DMS53 treated with DMSO at 0.1 percent for 48 hours (cell line): ENCODE data around the gene TPP2.

Experiments used
- DNase-seq: peaks from one replicate; lab custom pipeline; 2025; ENCODE audit not compliant: unreplicated experiment; lab: John Stamatoyannopoulos, UW

TPP2 gene

DNA sequence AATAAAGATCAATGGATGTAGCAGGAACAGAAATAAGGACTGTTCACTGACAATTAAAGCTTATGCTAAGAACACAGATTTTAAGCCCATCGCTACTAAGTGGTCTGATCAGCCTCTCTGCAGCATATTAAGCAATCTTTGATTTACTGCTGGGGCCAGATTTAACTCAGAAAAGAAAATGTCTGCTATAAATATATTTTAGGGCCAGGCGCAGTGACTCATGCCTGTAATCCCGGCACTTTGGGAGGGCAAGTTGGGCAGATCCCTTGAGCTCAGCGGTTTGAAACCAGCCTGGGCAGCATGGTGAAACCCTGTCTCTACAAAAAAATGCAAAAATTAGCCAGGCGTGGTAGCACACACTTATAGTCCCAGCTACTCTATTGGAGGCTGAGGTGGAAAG lies 55.1 kb downstream of the TPP2 start:
- no peak for DNase-seq

DNA sequence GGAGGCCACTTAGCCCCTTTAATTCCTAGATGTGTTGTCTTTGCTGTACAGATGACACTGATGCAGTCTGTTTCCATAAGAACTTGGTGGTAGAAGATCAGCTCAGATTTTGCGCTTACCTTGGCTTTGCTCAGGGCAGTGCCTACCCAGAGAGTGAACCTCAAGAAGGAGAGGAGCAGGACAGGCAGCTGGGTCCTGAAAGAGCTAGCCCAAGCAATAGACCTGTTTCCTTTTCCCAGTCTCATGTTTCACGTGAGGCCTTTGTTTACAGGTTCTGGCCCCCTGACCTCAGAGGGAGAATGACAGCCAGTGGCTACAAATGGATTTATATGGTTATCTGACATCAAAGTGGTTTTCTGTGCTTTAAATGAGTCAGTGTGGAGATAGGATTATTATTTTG lies 58.0 kb downstream of the TPP2 start:
- no peak for DNase-seq

DNA sequence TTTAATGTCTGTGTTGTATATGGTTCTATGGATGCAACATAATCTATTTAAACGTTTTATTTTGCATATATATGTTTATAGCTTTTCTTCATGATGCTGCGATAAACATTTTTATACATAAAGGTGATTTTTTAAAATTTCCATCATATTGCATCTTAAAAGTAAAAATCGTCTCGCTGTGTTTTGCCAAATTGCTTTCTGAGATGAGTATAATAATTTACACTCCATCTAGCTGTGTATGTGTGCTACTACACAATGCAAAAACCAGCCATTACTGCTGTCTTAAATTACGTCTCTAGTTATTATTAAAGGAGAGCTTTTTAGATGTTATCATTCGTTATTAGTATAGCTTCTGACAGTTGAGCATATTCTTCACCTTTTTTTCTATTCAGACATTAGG lies 60.8 kb downstream of the TPP2 start:
- DNase-seq, result no peak

DNA sequence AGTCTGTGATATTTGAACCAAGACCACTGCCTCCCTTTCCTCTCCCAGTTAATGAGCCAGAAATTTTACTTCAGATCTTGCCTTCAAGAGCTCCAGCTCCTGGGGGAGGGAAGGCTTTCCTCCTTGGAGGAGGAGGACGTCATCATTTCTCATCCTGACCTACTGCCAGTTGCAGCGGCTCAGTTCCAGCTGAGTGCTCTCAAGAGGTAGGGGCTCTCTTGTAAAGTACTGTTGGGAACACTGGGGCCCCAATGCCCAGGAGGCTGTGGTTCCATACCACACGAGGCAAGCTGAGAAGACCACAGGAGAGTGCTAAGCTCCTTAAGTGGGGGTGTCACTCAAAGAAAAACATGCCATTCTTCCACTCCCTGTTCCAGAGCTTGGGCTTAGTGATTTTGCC lies 61.9 kb downstream of the TPP2 start:
- DNase-seq, result no peak

DNA sequence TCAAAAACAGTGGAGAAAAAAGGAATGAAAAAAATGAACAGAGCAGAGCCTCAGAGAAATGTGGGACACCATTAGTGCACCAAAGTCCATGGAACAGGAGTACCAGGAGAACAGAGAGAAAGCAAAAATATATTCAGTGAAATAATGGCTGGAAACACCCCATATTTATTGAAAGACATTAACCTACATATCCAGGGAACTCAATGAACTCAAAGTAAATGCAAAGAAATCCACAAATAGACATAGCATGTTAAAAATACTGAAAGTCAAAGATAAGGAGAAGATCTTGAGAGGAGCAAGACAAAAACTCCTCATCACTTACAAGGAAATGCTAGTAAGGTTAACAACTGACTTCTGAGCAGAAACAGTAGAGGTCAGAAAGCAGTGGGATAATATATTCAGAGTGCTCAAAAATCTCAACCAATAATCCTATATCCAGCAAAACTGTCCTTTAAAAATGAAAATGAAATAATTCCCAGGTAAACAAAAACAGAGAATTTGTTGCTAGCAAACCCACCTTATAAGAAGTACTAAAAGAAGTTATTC lies 62.5 kb downstream of the TPP2 start:
- DNase-seq, result no peak

DNA sequence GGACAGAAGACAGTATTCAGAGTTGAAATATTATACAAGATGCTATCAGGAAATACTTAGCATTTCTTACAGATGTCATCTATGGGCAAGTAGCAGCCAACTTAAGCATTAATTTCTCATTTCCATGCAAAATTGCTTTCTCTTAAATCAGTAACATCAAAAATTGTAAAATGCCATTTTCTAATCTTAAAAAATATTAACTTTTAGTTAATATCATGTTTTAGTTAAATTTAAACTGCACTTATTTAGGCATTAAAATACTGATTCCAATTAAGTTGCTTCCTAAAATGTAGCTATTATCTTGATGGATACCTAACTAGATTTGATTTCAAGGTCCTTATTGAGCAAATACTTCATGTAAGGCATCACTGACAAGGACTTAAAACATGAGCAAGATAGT lies 70.2 kb downstream of the TPP2 start:
- no peak for DNase-seq

DNA sequence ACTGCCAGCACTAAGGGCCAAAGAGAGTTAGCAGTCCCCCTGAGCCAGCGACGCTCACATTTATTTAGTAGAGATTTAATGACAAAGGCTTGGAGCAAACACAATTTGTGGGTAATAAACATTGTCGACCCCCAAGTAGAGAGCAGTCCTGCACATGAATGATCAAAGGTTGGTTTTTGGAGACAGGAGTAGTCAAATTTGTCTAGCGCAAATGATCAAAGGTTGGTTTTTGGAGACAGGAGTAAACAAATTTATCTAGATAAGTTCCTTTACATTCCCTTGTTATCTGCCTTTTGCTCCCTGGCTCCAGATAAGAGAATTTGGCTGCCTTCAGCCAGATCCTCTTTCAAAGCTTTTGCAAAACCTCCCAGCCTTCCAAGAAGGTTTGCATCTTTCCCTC lies 71.1 kb downstream of the TPP2 start:
- DNase-seq, result no peak

DNA sequence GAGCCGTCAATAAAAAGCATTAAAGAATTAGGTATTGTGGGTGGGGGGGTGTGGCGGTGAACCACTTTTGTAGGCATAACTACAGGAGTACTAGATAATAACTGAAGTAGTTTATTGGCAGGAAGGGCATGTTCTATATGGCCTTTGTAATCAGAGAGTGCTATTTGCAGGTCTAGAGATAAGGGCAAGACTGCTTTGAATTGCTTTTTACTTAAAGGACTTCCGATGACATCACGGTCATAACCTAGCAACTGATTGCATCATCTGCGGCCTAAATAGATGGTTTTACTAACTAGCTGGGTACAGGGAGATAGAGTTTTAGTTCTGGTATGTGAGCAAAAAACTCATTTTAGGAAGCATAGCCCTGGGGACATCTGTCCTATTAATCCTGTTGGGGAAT lies 73.3 kb downstream of the TPP2 start:
- no peak for DNase-seq

DNA sequence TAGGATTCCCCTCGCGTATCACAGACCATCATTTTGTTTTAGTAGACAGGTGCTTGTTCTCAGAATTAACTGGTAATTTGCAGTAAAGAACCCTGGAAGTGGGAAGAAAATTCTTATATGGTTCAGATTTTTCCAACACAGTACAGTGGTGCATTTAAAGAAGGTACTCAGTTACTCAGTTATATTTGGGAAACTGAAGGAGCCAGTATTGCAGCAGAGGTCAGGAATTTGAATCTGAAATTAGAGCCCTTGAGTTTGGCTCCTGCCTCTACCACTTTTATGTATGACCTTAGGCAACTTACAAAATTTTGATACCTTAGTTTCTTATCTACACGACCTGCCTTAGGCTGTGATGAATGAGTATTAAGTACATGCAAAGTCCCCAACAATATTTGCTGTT lies 78.3 kb downstream of the TPP2 start:
- no peak for DNase-seq

DNA sequence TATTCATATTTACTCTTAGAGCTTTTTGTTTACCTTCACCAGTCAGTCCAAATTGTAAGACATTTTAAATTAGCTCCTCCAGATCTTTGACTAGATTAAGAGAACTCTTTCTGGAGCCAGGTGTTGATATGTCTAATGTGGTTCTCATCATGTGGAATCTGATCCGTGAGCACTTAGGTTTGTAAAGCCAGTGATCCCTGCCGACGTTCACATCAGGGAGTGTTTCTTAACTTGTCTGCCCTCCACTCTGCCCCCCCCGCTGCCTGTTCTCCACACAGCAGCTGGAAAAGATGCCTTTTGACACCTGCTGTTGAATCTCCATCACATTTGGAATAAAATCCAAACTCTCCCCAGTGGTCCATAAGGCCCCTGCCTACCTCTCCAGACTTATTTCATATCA lies 80.3 kb downstream of the TPP2 start:
- DNase-seq, result no peak

DNA sequence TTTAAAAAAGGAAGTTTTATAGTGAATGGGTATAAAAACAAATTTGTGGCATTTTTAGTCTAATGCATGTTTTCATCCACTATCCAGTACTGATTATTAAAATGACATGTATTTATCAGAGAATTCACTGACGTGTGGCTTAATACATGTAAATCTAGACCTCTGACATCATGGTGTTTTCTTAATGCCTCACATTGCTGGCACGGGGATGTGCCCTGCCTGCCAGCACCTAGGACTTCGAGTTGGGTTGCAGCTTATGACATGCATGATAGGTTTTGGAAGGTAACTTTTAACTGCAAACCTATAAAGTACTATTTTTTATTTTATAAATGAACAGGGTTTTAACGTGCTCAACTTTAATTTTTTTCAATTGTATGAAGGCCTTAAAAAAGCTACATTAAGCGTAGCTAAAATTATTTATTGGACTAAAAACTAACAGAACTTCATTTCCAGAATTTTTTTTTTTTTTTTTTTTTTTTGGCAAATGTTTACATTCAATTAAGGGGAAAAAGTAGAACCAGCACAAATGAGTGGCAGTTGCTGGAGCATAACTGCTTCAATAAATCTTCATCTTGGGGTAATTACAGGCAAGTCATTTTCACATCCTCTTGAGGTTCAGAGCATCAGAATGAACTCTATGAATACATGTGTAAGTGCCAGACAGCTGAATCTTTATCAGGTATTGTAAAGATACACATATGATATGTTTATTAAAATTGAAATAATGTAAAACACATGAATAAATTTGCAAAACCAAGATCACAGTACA lies 81.7 kb downstream of the TPP2 start:
- DNase-seq, result no peak

DNA sequence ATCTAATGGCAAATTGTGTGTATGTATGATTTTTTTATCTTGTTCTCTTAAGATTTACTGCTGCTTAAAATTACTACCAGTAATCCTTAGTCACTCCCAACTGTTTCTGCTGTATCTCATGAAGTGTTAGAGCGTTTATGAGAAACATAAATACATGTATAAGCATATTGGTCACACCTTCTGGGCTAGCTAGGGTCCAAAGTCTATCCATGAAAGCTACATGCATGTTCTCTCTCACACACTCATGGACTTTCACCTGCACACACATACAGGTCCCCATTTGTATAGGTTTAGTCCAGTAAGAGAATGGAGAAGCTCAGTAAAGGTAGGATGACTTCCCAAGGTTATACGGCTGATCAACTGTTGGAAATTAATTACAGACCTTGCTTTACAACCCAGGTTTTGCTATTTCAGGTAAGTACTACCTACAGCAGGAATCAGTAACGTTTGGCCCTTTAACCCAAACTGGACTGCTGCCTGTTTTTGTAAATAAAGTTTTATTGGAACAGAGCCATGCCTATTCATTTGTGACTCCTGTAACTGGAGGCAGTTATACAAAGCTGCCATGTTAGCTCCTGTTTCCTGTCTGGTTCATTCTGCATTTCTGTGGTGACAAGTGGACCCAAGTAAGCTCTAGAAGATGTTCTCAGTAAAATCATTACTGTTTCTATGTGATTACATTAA lies 82.8 kb downstream of the TPP2 start:
- no peak for DNase-seq

DNA sequence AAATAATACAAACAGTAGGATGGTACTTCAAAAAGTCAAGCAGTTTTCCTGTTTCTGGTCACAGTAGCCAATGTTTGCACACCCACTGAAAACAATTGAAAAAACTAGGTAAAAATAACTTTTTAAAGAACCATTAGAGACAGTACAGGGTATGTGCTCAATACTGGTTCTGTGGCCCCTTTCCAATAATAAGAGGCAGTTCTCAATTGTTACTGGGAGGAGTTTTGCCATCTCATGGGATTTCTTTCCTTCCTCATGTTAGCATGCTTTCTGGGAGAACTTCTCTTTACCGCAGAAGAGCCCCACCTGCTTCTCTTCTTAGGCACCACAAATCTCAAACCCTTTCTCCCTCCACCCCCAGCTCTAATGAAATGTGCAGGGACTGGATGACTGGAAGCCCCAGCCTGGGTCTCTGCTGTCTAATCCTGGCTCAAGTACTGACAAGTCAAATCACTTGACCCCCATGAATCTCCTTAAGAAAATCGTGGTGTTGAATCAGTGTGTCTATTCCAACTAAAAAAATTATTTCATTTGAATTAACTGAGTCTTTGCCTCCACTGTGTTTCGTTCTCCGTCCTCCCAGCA lies 83.4 kb downstream of the TPP2 start:
- DNase-seq, result no peak

DNA sequence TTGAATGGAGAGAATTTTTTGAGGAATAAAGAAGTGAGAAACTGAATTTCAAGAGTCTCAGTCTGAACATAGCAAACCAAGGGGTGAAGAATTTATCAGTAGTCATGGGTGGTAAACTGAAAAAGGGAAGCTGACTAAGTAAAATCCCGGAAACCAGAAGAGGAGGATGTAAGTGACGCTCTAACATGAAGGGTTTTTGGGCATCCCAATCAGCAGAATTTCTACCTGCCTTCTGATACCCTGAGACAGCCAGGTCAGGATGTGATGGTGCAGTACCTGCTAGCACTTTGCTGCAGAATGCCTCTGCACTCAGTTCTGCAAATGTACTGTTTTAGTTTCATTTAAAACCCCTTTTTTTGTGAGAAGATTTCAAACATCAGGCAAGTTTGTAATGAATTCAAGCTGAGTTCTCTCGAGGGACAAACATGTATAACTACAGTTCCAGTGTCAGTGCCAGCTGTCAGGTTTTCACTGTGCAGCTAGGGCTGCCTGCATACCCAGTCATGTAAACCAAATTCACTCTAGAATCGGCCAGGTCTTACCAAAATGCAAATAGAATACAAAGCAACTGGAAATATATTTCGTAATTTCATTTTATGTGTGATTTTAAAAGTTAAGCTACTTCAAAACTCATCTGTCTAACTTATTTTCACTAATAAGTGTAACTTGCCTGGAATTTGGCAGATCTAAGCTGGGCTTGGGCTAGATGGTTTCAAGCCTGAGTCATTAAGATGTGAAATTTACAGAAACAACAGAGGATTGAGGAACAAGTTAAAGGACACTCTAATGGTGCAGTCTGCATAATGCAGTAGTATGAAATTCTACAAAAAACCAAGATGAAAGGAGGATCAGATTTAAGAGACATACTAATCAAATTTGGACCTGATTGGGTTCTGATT lies 84.3 kb downstream of the TPP2 start:
- DNase-seq, result no peak

DNA sequence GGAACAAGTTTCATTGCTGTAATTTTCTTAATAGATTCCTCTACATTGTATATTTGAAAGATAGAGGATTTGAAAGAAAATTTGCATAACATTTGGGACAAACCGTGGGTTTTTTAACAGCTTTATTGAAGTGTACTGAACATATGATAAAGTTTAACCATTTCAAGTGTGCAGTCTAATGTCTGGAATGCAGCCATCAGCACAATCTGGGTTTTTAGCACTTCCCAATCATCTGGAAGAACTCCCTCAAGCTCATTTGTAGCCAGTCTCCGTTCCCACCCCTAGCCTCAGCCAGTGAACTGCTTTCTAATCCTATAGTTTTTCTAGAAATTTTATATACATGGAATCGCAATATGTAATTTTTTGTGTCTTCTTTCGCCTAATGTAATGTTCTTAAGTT lies 85.4 kb downstream of the TPP2 start:
- no peak for DNase-seq

DNA sequence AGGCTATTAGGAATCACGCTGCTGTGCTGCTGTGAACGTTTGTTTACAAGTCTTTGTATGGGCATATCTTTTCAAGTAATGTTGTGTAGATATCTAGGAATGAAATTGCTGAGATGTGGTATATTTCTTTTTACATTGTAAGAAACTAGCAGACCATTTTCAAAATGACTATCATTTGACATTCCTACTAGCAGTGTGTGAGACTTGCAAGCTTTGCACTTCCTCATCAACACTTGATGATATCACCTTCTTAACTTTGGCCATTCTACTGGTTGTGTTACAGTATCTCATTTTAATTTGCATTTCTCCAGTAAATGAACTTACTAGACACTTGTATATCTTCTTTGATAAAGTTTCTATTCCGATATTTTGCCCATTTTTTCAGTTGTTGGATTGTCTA lies 85.9 kb downstream of the TPP2 start:
- DNase-seq, result no peak

DNA sequence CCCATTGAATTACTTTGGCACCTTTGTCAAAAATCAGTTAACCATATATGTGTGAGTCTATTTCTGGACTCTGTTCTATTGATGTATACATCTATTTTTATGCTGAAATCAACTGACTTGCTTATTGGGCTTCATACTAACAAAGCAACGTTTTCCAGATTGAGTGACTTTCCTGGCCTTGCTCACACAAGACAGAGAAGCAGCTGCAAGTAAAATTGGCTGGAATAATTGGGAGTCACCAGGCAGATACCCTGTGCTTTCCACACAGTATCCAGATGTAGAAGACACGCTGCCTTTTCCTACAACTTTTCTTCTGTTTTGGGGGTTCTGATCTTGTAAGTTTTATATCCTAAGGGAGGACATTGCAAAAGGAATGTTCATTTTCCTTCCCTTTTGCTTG lies 86.9 kb downstream of the TPP2 start:
- DNase-seq, result no peak

DNA sequence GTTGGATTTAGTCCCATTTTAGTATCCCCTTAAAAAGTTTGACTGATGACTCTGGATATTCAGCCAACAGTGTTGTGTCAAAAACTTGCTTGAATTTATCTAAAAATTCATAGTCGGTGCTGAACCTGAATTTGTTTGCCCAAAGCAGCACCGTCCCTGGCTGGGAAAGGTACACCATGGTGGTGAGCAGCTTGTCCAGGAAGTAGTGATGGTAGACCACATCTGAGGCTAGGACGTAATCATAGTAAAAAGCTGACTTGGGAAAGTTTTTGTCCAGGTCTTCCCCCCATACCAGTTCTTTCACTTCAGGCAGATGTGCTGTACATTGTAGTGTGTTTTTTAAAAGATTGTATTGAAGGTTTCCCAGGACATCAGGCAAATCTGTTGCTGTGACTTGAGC lies 89.2 kb downstream of the TPP2 start:
- DNase-seq, result no peak

DNA sequence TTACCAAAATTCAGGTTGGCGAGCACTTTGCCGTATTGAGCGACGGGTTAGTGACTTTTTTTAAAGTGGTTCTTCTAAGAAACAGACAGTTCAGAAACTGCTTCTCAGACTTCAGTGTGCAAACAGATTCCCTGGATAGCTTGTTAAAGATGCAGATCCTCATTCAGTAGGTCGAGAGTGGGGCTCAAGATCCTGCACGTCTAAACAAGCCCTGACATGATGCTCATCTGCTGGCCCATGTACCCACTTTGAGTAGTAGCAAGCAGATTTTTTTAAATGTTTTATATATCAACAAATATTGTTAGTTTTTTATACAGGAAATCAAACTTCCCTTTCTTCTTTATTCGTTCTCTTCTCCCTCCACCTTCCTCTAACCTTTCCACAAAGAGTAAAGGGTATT lies 90.7 kb downstream of the TPP2 start:
- no peak for DNase-seq

DNA sequence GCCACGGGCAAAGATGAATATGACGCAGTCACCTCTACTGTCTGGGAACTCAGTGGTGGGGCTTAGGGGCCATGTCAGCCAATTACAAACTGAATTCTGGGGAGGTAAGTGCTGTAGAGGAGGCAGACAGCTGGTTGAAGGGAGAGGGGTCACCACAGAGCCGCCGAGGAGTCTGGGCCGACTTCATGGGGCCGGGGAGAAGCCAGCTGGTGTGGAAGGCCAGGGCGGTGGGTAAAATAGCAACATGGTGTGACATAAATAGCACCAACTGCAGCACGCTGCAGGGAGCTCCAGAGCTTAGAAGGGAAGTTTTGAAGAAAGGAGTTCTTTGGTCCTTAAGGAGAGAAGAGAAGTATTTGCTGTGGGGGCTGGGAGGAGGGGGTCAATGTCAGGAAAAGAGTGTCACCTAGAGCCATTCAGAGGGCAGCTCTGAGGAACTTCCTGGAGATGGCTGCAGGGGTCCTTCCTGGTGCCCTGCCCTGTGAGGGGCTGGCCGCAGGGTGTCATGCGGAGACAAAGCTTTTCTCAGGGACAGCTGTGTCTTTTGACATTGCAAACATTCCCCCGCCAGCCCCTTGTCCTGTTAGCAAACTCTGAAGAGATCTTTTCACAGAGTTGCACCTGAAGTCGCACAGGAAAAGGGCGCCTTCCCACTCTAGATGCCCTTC lies 91.7 kb downstream of the TPP2 start:
- DNase-seq, result no peak

DNA sequence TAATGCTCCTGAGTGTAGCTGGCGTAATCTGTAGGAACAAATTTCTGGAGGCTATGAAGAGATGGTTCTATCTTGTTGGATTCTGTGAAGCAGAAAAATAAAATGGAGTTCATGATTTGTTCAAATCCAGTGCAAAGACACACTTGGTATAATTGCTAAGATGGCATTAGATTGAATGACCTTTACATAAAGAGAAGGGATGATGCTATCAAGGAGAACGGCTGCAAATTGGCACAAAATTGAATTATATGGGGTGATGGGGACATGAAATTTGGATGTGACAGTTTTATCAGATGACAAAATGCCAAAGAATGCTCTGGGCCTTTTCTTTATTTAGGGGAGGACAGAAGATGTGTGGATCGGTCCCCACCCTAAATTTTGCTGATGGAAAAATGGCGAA lies 94.1 kb downstream of the TPP2 start:
- DNase-seq, result no peak
